HG02623 (cell line): ENCODE measurements around the gene SMIM41.

Experiments used
- ATAC-seq: cut with Tn5 transposase; IDR thresholded peaks from one replicate; pipeline ENCODE4 v1.9.1; 2021; ENCODE audit warnings: moderate library complexity; ENCODE audit not compliant: unreplicated experiment

The SMIM41 gene

DNA sequence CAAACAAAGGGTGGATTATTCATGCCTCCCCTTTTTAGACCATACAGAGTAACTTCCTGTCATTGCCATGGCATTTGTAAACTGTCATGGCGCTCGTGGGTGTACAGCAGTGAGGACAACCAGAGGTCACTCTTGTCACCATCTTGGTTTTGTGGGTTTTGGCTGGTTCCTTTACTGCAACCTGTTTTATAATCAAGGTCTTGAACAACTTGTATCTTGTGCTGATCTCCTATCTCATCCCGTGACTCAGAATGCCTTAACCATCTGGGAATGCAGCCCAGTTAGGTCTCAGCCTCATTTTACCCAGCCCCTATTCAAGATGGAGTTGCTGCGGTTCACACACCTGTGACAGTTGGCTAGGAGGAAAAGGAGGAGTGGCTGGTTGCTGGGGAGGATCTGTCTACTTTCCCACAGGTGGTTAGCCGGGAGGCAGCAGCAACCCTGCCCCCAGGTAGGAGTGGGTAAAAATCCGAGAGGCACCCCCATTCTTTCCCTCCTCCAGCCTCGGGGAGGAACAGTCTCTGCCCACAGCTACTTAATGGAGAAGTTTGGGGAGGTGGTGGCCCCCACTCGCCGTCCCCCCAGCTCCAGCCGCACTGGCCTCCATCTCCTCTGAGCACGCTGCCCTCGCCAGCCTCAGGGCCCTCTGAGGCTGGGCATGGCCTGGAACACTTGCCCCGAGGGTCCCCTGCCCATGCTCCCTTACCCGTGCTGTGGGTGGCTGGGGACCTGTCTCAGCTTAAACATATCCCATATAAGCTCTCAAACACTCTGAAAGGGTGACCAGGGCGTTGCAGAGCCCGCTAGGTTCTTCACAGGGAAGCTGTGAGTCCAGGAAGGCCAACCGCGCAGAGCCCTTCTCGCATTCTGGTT, 41.7 kb downstream of the SMIM41 start:
- ATAC-seq, result no peak

DNA sequence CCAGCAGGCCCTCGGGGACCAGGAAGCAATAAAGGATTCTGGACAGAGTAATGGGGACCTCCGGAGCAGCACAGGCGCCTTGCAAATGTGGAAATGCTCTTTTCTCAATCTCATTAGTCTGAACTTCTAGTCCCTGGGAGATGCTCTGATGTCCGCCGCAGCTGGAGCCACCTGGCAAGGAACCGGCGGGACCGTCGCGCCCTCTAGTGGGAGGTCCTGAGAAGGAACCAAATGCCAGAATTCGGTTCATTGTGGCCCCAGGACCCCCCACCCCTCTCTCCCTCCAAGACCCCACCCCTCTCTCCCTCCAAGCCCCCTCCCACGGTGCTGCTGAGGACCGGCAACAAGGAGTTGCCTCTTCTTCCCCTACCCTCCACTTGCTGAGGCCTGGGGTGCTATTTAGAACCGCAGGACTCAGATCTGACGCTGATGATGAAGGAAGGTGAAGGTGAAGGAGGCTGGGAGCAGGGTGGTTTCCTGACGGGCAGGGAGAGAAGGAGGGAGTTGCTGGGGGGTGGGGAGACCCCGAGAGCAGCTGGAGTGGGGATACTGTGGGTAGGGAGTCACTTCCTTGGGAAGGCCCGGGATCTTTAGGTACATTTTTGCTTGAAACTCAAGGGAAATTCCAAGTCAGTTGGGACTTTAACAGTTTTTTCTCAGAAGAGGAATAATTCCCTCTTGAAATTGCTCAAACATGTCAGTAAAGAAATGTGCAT, 42.5 kb downstream of the SMIM41 start:
- ATAC-seq, result no peak

DNA sequence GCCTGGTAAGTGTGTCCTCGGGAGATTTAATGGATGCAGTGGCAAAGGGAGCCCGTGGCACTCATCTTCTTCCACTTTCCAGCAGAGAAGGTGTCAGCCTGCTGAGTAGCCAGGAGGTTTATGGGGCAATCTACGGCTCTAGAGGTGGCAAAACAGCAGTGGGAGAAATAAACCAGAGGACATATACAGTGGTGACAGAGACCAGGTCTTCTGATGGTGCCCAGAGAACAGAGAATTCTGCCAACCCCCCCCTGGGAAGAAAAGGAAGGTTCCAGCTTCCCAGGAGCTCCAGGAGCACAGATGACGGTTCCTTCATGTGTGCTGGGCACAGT, 43.0 kb downstream of the SMIM41 start:
- no peak for ATAC-seq

DNA sequence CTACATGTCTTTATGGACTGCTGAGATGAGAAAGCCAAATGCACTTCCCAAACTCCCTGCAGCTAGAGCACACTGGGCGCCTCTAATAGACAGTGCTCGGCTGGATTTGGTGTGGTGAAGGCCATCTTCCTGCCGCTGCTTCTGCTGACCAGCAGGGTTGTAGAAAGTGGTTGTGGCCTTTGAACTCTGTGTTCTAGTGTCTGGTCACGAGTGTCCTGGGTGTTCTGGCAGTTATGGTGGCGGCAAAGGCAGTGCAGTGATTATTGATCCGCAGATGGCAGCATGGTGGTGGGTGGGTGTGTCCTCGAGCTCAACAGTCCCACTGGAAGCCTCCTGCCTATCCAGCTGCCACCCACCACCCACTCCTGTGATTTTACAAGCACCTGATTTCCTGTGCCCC, 43.4 kb downstream of the SMIM41 start:
- no peak for ATAC-seq

DNA sequence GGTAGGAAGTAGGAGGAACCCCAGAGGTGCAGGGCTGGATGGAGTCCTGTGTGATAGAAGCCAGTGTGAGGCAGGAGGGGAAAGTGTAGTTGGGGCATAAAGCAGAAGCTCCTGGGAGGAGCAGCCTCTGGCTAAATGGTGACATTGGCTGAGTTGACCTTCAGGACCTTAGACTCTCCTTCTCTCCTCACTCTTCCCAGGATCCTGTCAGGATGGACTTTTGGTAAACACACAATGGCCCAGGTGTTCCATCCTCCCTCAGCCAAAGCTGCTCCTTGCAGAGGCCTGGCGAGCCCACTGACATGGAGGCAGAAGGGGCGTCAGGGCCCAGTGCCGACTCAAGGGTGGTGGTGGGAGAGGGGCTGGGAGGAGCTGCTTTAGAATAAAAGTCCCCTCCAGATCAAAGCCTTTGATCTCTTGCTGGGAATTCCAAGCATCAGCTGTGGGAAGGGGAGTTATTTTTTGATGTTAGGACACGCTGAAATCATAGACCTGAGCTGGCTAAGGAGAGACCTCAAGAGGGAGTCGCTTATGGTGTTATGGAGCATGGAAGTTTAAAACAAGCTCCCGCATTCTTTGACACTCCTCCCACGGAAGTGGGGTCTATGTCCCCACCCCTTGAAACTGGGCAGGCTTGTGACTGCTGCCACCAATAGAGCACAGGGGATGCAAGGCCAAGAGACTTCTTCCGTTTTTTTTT, 44.1 kb downstream of the SMIM41 start:
- no peak for ATAC-seq

DNA sequence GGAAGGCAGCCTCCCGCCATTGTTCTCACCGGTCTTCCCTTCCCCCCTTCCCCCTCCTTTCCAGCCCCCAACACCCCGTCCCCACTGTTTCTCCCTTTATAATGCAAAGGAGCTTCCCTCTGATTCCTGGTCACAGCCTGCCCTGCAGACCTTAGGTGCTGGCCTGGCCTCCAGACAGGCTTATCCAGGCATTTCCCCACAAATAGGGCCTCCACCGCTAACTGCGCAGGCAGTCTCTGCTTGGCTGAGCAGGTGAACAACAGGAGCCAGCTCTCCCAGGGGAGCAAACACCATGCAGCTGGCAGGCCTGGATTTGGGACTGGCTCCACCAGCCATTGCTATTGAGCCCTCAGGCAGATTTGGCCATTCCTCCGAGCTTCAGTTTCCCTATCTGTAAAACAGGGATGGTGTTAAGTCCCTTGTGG, 46.0 kb downstream of the SMIM41 start:
- no peak for ATAC-seq

DNA sequence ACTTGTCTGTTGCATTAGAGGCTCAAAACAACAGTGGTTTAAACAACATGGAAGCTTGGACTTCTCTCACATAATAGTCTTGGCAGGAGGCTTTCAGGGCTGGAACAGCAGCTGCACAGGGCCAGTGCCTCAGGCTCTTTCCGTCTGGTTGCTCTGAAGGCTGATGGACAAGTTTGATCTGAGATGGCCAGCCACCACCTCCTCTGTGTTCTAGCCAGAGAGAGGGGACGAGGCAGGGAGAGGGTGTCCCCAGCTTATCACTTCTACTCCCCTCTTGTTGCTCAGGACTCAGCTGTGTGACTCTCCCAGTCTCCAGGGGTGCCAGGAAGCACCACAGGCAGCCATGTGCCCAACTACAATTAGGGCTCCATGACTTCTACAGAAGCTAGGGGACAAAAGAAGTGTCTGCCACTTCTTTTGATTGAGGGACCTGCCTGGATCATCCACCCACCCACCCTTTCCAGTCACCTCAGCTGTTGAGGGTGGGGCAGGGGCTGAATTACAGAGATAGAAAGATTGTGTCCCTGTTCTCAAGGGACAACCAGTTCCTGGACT, 46.6 kb downstream of the SMIM41 start:
- ATAC-seq, result no peak

DNA sequence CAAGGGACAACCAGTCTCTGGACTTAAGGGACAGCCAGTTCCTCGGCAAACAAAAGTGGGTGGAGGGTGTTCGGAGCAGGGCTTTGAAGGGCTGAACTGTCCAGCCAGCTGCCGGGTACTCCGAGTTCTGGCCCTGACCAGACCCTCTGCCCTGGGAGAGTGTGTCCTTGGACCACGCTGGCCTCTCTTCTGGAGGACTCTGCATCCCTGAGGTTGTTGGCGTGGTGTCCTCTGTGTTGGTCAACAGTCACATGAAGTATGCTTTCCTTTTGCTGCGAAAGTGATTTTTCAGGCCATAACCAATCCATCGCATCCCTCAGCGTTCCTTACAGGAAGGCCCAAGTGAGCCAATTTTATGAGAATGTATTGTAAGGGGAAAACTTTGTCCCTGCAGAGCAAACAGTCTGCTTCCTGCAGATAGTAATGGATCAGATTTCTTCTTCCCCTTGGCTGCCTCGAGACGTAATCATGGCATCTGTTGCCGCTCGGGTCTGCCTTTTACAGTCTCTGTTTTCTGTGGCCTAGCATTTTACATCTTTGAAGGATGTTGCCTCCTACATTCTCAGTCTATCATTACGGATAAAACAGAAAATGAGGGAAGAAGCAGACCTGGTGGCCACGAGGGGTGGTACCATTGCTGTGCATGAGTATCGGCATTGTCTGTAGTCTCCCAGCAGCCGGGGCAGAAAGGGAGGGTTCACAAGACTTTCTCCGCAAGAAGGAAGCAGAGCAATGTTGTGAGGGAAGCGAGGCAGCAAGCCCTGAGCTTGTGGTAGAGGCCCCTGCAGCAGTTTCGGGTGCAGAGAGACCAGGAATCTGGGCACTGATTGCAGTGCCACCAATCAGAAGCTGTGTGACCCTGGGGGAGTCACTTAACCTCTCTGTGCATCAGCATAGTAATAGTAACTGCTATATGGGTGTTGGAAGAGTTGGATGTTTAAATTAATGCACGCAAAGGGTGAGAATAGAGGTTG, 47.4 kb downstream of the SMIM41 start:
- no peak for ATAC-seq

DNA sequence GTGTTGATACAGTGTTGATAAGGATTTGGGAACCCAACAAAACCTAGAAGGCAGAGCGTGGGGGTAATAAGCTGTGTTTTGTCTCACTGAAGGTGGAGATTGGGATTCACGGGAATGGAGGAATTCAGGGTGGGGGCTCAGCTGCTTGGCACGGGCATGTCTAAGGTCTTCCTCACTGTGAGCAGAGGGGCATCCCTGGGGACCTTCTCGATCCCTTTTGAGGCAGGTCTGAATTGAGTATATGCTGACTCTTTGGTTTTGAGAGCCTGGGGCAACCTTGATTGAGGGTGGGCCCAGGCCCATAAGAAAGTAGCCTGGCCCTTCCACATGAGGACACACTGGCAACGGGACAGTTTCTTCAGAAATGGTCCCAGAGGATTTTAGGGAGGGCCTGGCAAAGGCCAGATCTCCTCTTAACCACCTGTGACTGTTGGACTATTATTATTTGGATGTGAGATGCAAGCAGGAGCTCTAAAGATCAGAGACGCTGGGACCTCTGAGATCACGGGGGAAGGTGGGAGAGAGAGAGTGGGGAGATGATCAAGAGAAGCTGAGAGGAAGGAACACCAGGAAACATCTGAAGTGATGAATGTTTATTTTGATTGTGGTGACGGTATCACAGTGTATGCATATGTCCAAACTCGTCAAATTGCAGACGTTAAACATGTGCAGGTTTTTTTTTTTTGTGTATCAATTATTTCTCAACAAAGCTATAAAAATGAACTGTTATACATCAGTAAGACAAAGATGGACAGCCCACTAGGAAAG, 48.4 kb downstream of the SMIM41 start:
- ATAC-seq, result no peak

DNA sequence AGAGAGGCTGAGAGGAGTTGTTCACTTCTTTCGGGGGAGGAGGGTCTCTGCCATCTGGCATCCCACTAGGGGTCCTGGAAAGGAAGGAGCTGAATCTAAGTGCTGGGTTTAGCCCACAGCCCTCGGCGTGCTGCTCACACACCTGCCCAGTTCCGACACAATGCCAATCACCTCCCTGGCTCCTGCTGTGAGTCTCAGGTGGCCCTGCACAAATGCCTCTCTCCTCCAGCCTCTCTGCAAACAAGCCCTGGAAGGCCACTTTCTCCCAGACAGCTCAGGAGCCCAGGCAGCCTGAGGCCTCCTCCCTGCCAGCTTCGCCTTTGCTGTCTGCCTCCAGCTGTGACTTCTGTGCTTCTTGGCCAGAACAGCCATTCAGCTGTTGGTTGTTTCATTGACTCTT, 51.2 kb downstream of the SMIM41 start:
- ATAC-seq, result no peak

DNA sequence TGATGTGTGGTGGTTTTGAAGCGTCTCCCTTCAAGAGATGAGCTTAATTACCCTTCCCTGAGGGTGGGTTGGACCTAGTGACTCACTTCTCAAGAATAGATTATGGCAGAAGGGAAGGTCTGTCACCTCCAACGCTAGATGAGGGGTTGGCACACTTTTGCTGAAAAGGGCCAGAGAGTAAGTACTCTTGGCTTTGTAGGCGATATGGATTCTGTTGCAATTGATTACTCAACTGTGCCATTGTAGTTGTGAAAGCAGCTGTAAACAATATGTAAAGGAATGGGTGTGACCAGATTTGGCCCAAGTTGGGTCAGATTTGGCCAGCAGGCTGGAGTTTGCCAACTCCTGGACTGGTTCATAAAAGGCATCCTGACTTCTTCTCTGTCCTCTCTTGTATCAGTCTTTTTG, 53.3 kb downstream of the SMIM41 start:
- no peak for ATAC-seq

DNA sequence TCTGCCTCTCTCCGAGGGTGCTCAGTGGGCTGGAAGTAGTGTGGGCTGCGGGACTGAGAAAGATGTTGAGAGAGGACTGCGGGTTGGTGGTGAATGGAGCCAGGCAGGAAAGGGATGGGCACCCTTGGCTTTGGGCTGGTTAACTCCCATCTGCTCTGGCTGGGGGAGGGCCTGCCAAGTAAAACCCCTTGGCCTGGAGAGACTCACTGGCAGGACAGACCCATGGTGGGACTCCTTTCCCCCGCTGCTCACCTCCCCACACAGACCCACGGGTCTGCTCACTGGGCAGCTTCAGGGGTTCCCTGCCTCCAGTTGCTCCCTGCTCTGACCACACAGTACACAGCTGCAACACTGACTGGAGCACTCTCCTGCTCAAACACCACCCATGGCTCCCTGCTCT, 58.2 kb downstream of the SMIM41 start:
- ATAC-seq, result no peak

DNA sequence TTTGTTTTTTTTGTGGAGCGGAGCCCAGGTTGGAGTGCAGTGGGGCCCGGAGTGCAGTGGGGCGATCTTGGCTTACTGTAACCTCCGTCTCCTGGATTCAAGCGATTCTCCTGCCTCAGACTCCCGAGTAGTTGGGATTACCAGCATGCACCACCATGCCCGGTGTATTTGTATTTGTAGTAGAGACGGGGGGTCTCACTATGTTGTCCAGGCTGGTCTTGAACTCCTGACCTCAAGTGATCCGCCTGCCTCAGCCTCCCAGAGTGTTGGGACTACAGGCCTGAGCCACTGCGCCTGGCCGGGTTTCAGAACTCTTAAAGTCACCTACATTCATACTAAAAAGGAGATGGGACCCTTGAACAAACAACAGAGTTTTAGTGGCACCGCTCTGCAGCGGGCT, 59.6 kb downstream of the SMIM41 start:
- no peak for ATAC-seq

DNA sequence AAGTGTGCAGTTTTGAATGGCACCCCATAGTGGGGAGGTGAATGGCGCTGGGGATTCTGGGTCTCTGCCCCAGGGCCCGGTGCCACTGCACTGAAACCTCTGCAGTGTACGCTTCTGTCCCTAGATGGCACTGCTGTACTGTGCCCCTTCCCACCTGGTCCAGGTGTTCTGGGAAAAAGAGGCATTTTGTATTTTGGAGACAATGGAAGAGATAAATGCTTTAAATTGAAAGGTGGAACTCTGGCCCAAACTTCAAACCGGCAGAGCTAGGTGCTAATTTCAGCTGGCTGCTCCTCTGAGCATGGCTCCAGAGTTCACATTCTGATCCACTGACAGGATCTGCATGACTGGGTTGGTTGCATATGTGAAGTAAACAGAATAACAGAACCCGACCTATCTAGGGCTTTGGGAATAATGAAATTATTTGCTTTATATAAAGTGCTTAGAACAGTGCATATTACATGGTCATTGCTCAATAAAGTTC, 60.1 kb downstream of the SMIM41 start:
- ATAC-seq, result no peak

DNA sequence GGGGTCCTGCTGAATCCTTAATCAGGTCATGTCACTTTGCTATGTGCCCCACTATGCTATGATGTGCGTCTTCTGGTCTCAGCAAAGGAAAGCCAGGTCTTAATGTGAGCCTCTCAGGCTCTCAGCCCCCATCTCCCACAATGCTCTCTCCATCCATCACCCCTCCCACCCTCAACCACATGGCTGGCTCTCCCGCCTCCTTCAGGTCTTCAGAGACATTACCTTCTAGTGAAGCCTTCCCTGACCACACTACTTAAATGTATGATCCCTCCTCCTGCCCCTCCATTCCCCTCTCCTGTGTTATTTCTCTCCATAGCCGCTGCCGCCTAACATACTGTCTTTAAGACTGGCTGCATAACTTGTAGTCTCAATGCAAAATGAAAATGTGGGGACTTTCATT, 61.8 kb downstream of the SMIM41 start:
- ATAC-seq, result no peak

DNA sequence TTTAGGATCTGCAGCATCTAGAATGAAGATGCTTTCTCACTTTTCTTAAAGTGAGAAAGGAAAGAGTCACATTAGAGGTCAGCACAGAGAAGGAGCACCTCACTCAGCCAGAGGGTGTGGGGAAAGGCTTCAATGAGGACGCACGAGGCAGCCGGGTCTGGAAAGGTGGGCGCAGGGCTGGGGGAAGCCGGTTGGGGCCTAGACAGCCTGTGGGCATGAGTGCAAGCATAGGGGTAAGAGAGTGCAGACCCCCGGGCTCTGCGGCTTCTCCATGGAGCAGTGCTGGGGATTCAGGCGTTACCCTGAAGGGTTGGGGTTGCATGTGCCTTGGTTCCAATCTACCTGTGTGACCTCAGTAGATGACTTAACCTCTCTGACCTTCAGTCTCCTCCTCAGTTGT, 62.4 kb downstream of the SMIM41 start:
- ATAC-seq, result no peak

DNA sequence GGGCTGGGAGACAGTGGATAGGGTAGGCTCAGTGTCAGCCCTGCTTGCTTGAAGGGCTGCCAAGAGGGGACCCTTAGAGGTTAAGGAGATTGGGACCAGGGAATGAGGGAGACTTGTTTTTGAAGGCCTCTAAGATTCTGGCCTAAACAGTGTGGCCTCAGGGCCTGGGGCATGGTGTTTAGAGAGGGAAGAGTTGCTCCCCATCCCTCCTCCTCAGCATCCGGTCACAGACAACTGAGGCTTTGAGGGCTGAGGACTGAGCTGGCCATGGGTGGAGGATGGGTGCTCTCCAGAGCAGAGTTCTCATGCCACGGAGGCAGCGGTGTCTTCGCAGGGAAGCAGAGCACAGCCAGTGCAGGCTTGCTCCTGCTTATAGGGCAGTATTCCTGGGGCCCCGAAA, 62.9 kb downstream of the SMIM41 start:
- no peak for ATAC-seq

DNA sequence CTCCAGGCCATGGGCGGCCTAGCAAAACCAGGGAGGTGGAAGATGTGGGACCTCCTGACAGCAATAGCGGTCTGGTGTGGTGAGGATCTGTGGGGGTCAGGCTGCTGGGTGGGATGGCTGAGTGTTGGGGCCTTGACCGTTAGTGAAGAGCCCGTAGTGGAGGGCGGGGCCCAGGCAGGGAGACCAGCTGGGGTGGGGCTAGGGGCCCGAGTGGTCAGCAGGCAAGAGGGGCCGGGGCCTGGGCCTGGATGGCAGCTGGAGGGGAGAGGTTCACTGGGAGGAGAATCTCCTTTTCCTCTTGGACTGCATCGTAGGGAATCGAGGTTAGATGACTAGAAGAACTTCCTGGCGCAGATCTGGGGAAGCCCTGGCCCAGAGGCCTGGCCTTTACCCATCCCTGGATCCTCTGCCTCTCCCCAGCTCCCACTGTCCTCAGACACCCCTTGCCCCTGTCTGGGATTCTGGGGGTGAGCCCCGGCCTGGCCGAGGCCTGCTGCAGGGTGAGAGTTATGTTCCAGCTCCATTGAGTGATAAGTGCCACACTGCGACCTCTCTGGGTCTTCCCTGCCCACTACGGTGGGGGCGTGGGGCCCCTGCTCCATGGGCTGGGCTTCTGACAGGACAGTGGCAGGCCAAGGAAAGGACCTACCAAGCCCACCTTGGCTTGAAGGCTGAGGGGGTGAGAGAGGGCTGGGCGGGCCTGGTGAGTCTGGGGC, 65.2 kb downstream of the SMIM41 start:
- no peak for ATAC-seq
